ENCODE measurements around the gene ZDHHC4. TPM values are rescaled to one million over a fixed set of nuclear protein-coding genes. Genes with fewer than 3 reads are reported as not detected.
A peak's percentile ranks its signal among the peaks of the same experiment; 100 is the strongest.

The ZDHHC4 gene
- total RNA-seq: 10 to 100 TPM; 29.6 to 52.0 (median 44.8) TPM

DNA sequence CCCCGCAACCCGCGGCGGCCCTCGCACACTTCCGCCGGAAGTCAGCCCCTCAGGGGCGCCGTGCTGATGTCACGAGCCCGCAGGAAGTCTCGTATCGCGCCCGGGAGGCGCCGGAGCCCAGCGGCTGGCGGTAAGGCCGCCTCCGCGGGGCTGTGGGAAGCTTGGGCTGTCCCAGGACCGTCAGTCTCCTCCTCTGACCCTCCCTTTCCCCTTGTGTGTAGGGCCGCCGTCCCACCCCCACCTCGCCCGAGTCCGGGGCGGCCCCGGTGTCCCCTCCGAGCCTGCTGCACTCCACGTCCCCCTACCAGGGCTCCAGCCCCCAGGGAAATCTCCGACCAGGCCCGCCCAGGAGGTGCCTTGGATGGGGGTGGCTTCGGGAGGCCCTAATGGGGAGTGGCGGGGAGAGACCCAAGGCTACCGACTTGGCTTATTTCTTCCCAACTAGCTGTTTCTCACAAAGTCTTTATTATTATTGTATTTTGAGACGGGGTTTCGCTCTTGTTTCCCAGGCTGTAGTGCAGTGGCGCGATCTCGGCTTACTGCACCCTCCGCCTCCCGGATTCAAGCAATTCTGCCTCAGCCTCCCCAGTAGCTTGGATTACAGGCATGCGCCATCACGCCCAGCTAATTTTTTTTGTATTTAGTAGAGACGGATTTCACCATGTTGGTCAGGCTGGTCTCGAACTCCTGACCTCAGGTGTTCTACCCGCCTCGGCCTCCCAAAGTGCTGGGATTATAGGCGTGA, at the start of gene ZDHHC4:
ZDHHC4 (plus strand) TSS at position 86 of the 745 bp plus-strand sequence. CDS start 3,108 bp downstream, outside the sequence.
- peak; percentile 87 to 94 (median 88) for DNase-seq
- H3K9me3 ChIP-seq: no peaks in the 10 kb centered on the region
- peaks cover 0 to 27% (median 0%) of the 10 kb centered on the region in 3 donors for H3K36me3 ChIP-seq
- H3K4me3 ChIP-seq: peak within 1 kb of the TSS; percentile 51 to 94 (median 72)
- H3K27me3 ChIP-seq: no peaks in the 10 kb centered on the region
- TF ChIP-seq POLR2A (IDR thresholded peaks at IDR 0.05): peak; percentile 91
- TF ChIP-seq, protein P1, sequence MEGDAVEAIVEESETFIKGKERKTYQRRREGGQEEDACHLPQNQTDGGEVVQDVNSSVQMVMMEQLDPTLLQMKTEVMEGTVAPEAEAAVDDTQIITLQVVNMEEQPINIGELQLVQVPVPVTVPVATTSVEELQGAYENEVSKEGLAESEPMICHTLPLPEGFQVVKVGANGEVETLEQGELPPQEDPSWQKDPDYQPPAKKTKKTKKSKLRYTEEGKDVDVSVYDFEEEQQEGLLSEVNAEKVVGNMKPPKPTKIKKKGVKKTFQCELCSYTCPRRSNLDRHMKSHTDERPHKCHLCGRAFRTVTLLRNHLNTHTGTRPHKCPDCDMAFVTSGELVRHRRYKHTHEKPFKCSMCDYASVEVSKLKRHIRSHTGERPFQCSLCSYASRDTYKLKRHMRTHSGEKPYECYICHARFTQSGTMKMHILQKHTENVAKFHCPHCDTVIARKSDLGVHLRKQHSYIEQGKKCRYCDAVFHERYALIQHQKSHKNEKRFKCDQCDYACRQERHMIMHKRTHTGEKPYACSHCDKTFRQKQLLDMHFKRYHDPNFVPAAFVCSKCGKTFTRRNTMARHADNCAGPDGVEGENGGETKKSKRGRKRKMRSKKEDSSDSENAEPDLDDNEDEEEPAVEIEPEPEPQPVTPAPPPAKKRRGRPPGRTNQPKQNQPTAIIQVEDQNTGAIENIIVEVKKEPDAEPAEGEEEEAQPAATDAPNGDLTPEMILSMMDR (IDR thresholded peaks at IDR 0.05): no peak
- H3K27ac ChIP-seq: peak within 1 kb of the TSS; percentile 84 to 97 (median 88)
- peaks cover 0 to 6% (median 0%) of the 10 kb centered on the region in 4 donors for H3K4me1 ChIP-seq

GRCh38 chr7:6528401-6529130, 48.7 kb upstream of the ZDHHC4 start:
- Histone ChIP-seq H3K27me3 (peaks cover 0 to 12% of the 10 kb centered on the region in 2 donors), H3K27ac (no peak overlapping the region), H3K36me3 (no peaks in the 10 kb centered on the region), H3K4me3 (no peak overlapping the region), H3K4me1 (peaks cover 0 to 19% (median 8%) of the 10 kb centered on the region in 4 donors), H3K9me3 (no peaks in the 10 kb centered on the region)
- no peak for TF ChIP-seq POLR2A (IDR thresholded peaks at IDR 0.05)
- TF ChIP-seq, protein P1 (IDR thresholded peaks at IDR 0.05): no peak
- DNase-seq: no peak

- H3K4me3 ChIP-seq: no peak overlapping the region
- TF ChIP-seq, protein P1 (IDR thresholded peaks at IDR 0.05): no peak
- DNase-seq: no peak
- H3K27ac ChIP-seq: no peak overlapping the region
- H3K9me3 ChIP-seq: no peaks in the 10 kb centered on the region
- no peaks in the 10 kb centered on the region for H3K36me3 ChIP-seq
- H3K4me1 ChIP-seq: peaks cover 0 to 19% (median 8%) of the 10 kb centered on the region in 4 donors
- H3K27me3 ChIP-seq: peaks cover 0 to 12% of the 10 kb centered on the region in 2 donors
These were observed 47.6 kb upstream of the ZDHHC4 start for GRCh38 chr7:6529643-6530042.

- TF ChIP-seq, protein P1 (IDR thresholded peaks at IDR 0.05): no peak
- no peak for TF ChIP-seq POLR2A (IDR thresholded peaks at IDR 0.05)
- Histone ChIP-seq H3K27ac (peak overlapping the region in 1 of 4 donors; percentile 42), H3K27me3 (peaks cover 0 to 12% of the 10 kb centered on the region in 2 donors), H3K4me1 (peaks cover 0 to 19% (median 8%) of the 10 kb centered on the region in 4 donors), H3K36me3 (no peaks in the 10 kb centered on the region), H3K9me3 (no peaks in the 10 kb centered on the region), H3K4me3 (peak overlapping the region; percentile 40 to 55 (median 50))
- peak in 2 of 3 donors; percentile 63 to 85 for DNase-seq
These were observed 46.4 kb upstream of the ZDHHC4 start for GRCh38 chr7:6530626-6531491.

Measured in Peyer's patch (tissue), 4 donors.